Immature natural killer cell (primary cell): Measurements from ENCODE around the gene UBE2H. TPM values are rescaled to one million over a fixed set of nuclear protein-coding genes. Genes with fewer than 3 reads are reported as not detected.

Source experiments
- DNase-seq, 3 donors: peaks; one replicate each; pipeline ENCODE4 v3.0.0; 2022; ENCODE audit warnings: mixed read lengths in 1 of 3
- H3K27ac Mint-ChIP-seq, 6 donors: one replicate each; pipeline ENCODE4 v1.8.0; 2020; ENCODE audit warnings: mixed read lengths in 6 of 6, mild to moderate bottlenecking in 5 of 6, inconsistent platforms in 4 of 6, moderate library complexity in 3 of 6
- H3K27me3 Mint-ChIP-seq, 3 donors: one replicate each; pipeline ENCODE4 v1.8.0; 2020 to 2021; ENCODE audit warnings: low read depth in 3 of 3, mild to moderate bottlenecking in 3 of 3, mixed read lengths in 3 of 3, moderate library complexity in 3 of 3, inconsistent platforms in 1 of 3
- H3K36me3 Mint-ChIP-seq, 3 donors: one replicate each; pipeline ENCODE4 v1.8.0; 2020; ENCODE audit warnings: mixed read lengths in 3 of 3, inconsistent platforms in 2 of 3, mild to moderate bottlenecking in 2 of 3
- H3K4me1 Mint-ChIP-seq, 2 donors: one replicate each; pipeline ENCODE4 v1.8.0; 2020; ENCODE audit warnings: inconsistent platforms in 2 of 2, mild to moderate bottlenecking in 2 of 2, mixed read lengths in 2 of 2, moderate library complexity in 1 of 2
- H3K4me3 Mint-ChIP-seq, 5 donors: one replicate each; pipeline ENCODE4 v1.8.0; 2020; ENCODE audit warnings: mild to moderate bottlenecking in 5 of 5, mixed read lengths in 5 of 5, inconsistent platforms in 3 of 5, moderate library complexity in 3 of 5
- H3K9me3 Mint-ChIP-seq, 6 donors: one replicate each; pipeline ENCODE4 v1.8.0; 2020; ENCODE audit warnings: mild to moderate bottlenecking in 6 of 6, mixed read lengths in 6 of 6, inconsistent platforms in 4 of 6, moderate library complexity in 3 of 6
- polyA plus RNA-seq, 3 donors: library from polyadenylated mRNA; unstranded; fragments of 300-500 nt; fragmentation: Illumina TruSeq; gene quantifications; one replicate each; pipeline ENCODE4 v1.2.3, GENCODE V29; 2021

UBE2H gene
- polyA plus RNA-seq, 3 donors from 2014 or later: 28.1 to 71.9 (median 32.2) TPM

GRCh38 chr7:129781928-129782817 lies 170.6 kb downstream of the UBE2H start:
- no peak overlapping the region for H3K27ac Mint-ChIP-seq
- H3K4me3 Mint-ChIP-seq: peak overlapping the region; percentile 49 to 82 (median 66)
- peaks cover 25 to 45% (median 26%) of the 10 kb centered on the region in 3 donors for H3K27me3 Mint-ChIP-seq
- no peaks in the 10 kb centered on the region for H3K9me3 Mint-ChIP-seq
- no peaks in the 10 kb centered on the region for H3K36me3 Mint-ChIP-seq
- DNase-seq: no peak
- H3K4me1 Mint-ChIP-seq: peaks cover 44% of the 10 kb centered on the region in 2 donors

GRCh38 chr7:129780974-129781927 lies 171.5 kb downstream of the UBE2H start:
- no peak for DNase-seq
- Mint-ChIP-seq H3K36me3 (no peaks in the 10 kb centered on the region), H3K27ac (no peak overlapping the region), H3K27me3 (peaks cover 25 to 46% (median 26%) of the 10 kb centered on the region in 3 donors), H3K4me3 (peak overlapping the region; percentile 64 to 82 (median 73)), H3K4me1 (peaks cover 44% of the 10 kb centered on the region in 2 donors), H3K9me3 (no peaks in the 10 kb centered on the region)

Other genes starting within 250 kb of the UBE2H start
- gene ZC3HC1, start 98.4 kb upstream of the UBE2H start, polyA plus RNA-seq: 10 to 100 TPM in 2 of 3 donors, 1 to 10 TPM in 1; 8.5 to 11.3 (median 10.8) TPM
- 1 to 10 TPM in 2 of 3 donors, under 1 TPM in 1; 0.99 to 2.7 (median 1.7) TPM for gene KLHDC10, start 117.6 kb upstream of the UBE2H start, polyA plus RNA-seq